Left kidney (tissue), 1 donor: ENCODE data around the gene TARP.
"Not testable (repeated sequence)": the region's sequence is repeated elsewhere in the genome, so short reads cannot be mapped to it uniquely, and the experiment has no call there.

Source experiments
- DNase-seq: peaks from one replicate; pipeline ENCODE4 v3.0.0-alpha.2; 2013

The TARP gene

GRCh38 chr7:38299275-38299931 lies 26.0 kb upstream of the TARP start:
- no peak for DNase-seq

GRCh38 chr7:38296059-38296857 lies 22.8 kb upstream of the TARP start:
- DNase-seq: no peak

- no peak for DNase-seq
Observed at GRCh38 chr7:38294926-38295325, 21.5 kb upstream of the TARP start.

GRCh38 chr7:38292442-38292841 lies 19.0 kb upstream of the TARP start:
- no peak for DNase-seq

- DNase-seq: no peak
Observed at GRCh38 chr7:38291650-38292049, 18.2 kb upstream of the TARP start.

GRCh38 chr7:38291117-38291647 lies 17.7 kb upstream of the TARP start:
- no peak for DNase-seq

- DNase-seq: no peak
Observed at GRCh38 chr7:38284553-38284952, 11.1 kb upstream of the TARP start.

- DNase-seq: no peak
Observed at GRCh38 chr7:38283809-38284208, 10.4 kb upstream of the TARP start.

- DNase-seq: no peak
Observed at GRCh38 chr7:38283107-38283506, 9.7 kb upstream of the TARP start.

- DNase-seq: no peak
Observed at GRCh38 chr7:38282081-38282480, 8.6 kb upstream of the TARP start.

- DNase-seq: no peak
Observed at GRCh38 chr7:38281266-38281665, 7.8 kb upstream of the TARP start.

GRCh38 chr7:38280707-38281106 lies 7.3 kb upstream of the TARP start:
- DNase-seq: no peak

GRCh38 chr7:38280000-38280399 lies 6.6 kb upstream of the TARP start:
- DNase-seq: no peak

- DNase-seq: no peak
Observed at GRCh38 chr7:38276096-38276877, 2.9 kb upstream of the TARP start.

GRCh38 chr7:38274927-38275620 lies 1.6 kb upstream of the TARP start:
- no peak for DNase-seq

GRCh38 chr7:38274486-38274885 lies 1.1 kb upstream of the TARP start:
- DNase-seq: no peak

- DNase-seq: not testable (repeated sequence)
Observed at GRCh38 chr7:38270405-38270804, 3.0 kb downstream of the TARP start.

- DNase-seq: not testable (repeated sequence)
Observed at GRCh38 chr7:38269704-38270346, 3.6 kb downstream of the TARP start.

GRCh38 chr7:38265958-38266357 lies 7.5 kb downstream of the TARP start:
- DNase-seq: not testable (repeated sequence)

- DNase-seq: not testable (repeated sequence)
Observed at GRCh38 chr7:38264602-38265001, 8.8 kb downstream of the TARP start.

GRCh38 chr7:38263274-38263673 lies 10.2 kb downstream of the TARP start:
- DNase-seq: not testable (repeated sequence)

GRCh38 chr7:38262545-38262944 lies 10.9 kb downstream of the TARP start:
- no peak for DNase-seq
